Measurements from ENCODE around the gene ERC2.

The ERC2 gene

DNA sequence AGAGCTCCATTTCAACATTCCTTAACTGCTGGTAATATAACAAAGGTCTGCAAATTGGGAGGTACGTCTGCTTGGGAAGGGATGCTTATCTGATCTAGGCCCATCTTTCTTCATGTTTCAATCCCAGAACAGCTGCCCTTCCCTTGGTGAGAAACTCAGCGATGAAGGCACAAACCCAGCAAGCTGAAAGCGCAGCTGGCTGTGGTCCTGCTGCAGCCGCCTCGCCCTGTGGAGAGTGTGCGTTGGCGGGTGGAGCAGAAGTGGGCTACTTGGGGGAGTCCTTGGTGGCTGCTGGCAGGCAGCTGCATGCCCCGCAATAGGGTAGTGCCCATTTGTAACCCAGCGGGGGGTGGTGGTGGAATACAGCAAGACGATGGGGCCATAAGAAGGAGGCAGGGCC, 820.6 kb downstream of the ERC2 start:
- DNase-seq (ENCODE audit: low spot score) (no peak), ATAC-seq (ENCODE audit: low read depth) (no peak)
- Histone ChIP-seq H3K4me3 (ENCODE audit: severe bottlenecking) (no peak overlapping the region), H3K27ac (ENCODE audit: poor library complexity, severe bottlenecking) (no peak overlapping the region), H3K4me1 (ENCODE audit: insufficient read depth, poor library complexity, severe bottlenecking) (no peaks in the 10 kb centered on the region), H3K36me3 (ENCODE audit: low read depth) (no peaks in the 10 kb centered on the region), H3K27me3 (ENCODE audit: insufficient read depth, poor library complexity, severe bottlenecking) (peaks cover 6% of the 10 kb centered on the region), H3K9me3 (ENCODE audit: severe bottlenecking) (no peaks in the 10 kb centered on the region)
- no peak for TF ChIP-seq CTCF (IDR thresholded peaks at IDR 0.05; ENCODE audit: poor library complexity, severe bottlenecking)

DNA sequence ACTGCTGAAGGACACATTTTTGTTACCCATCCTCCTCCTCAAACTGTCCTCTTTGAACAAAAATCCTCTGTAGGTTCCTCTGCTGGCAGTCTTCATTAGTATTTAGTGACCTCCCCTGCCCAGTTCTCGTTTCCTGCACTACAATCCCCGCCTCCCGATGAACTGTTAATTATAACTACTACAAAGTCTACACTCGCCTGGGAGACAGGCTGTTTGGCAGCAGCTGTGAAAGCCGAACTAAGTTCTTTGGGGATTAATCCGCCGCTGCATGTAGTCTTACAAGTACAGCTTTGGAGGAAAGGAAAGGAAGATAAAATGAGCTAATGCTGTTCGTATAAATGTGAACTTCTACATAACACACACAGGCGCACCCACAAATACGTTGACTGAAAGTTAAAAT, 821.2 kb downstream of the ERC2 start:
- Histone ChIP-seq H3K4me3 (ENCODE audit: severe bottlenecking) (no peak overlapping the region), H3K27ac (ENCODE audit: poor library complexity, severe bottlenecking) (no peak overlapping the region), H3K9me3 (ENCODE audit: severe bottlenecking) (no peaks in the 10 kb centered on the region), H3K27me3 (ENCODE audit: insufficient read depth, poor library complexity, severe bottlenecking) (peaks cover 6% of the 10 kb centered on the region), H3K4me1 (ENCODE audit: insufficient read depth, poor library complexity, severe bottlenecking) (no peaks in the 10 kb centered on the region), H3K36me3 (ENCODE audit: low read depth) (no peaks in the 10 kb centered on the region)
- DNase-seq (ENCODE audit: low spot score) (no peak), ATAC-seq (ENCODE audit: low read depth) (no peak)
- no peak for TF ChIP-seq CTCF (IDR thresholded peaks at IDR 0.05; ENCODE audit: poor library complexity, severe bottlenecking)

DNA sequence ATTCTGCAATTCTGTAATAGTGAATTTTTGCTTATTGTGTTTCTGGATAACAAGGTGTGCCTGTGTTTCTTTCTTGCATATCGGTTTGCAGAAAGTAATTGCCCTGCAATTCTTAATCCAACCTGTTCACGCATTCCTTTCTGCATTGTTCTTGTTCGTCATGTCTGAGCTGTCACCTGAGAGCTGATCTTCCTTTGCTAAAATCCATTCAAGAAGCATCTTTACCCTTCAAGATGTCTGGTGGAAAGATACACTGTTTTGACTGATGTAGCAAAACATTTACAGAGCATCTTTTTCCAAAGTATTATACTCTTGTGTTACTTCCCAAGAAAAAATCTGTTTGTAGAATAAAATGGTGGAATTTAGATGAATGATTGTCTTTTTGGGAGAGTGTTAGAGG, 822.1 kb downstream of the ERC2 start:
- H3K27ac ChIP-seq (ENCODE audit: poor library complexity, severe bottlenecking): no peak overlapping the region
- no peaks in the 10 kb centered on the region for H3K4me1 ChIP-seq (ENCODE audit: insufficient read depth, poor library complexity, severe bottlenecking)
- no peaks in the 10 kb centered on the region for H3K9me3 ChIP-seq (ENCODE audit: severe bottlenecking)
- no peaks in the 10 kb centered on the region for H3K36me3 ChIP-seq (ENCODE audit: low read depth)
- ATAC-seq (ENCODE audit: low read depth): no peak
- no peak for DNase-seq (ENCODE audit: low spot score)
- no peak overlapping the region for H3K4me3 ChIP-seq (ENCODE audit: severe bottlenecking)
- TF ChIP-seq CTCF (IDR thresholded peaks at IDR 0.05; ENCODE audit: poor library complexity, severe bottlenecking): no peak
- H3K27me3 ChIP-seq (ENCODE audit: insufficient read depth, poor library complexity, severe bottlenecking): peaks cover 6% of the 10 kb centered on the region

GRCh38 chr3:55645422-55645821, 822.8 kb downstream of the ERC2 start:
- H3K4me1 ChIP-seq (ENCODE audit: insufficient read depth, poor library complexity, severe bottlenecking): no peaks in the 10 kb centered on the region
- ATAC-seq (ENCODE audit: low read depth) (no peak), DNase-seq (ENCODE audit: low spot score) (no peak)
- H3K36me3 ChIP-seq (ENCODE audit: low read depth): no peaks in the 10 kb centered on the region
- H3K27me3 ChIP-seq (ENCODE audit: insufficient read depth, poor library complexity, severe bottlenecking): peaks cover 6% of the 10 kb centered on the region
- H3K4me3 ChIP-seq (ENCODE audit: severe bottlenecking): no peak overlapping the region
- H3K9me3 ChIP-seq (ENCODE audit: severe bottlenecking): no peaks in the 10 kb centered on the region
- H3K27ac ChIP-seq (ENCODE audit: poor library complexity, severe bottlenecking): no peak overlapping the region
- no peak for TF ChIP-seq CTCF (IDR thresholded peaks at IDR 0.05; ENCODE audit: poor library complexity, severe bottlenecking)

DNA sequence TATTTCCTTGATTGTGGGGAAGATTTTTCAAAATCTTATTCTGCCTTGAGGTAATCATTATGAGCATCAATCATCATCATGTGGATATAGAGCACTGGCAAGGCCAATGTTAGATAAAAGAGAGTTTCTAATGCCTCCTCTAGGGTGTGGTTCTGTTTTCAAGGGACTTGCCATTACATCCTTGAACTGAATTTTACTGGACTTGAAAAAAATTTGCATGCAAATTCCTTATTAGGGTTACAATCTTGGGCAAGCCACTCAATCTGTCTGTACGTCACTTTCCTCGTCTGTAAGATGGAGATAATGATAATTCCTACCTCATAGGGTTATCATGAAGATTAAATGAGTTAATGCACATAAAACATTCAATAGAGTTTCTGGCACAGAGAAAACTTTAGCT, 825.0 kb downstream of the ERC2 start:
- TF ChIP-seq CTCF (IDR thresholded peaks at IDR 0.05; ENCODE audit: poor library complexity, severe bottlenecking): no peak

More for the DNA sequence above, 825.0 kb downstream of the ERC2 start:
- no peak overlapping the region for H3K27ac ChIP-seq (ENCODE audit: poor library complexity, severe bottlenecking)
- DNase-seq (ENCODE audit: low spot score): no peak
- no peak overlapping the region for H3K4me3 ChIP-seq (ENCODE audit: severe bottlenecking)
- peaks cover 6% of the 10 kb centered on the region for H3K27me3 ChIP-seq (ENCODE audit: insufficient read depth, poor library complexity, severe bottlenecking)
- no peak for ATAC-seq (ENCODE audit: low read depth)
- H3K36me3 ChIP-seq (ENCODE audit: low read depth): no peaks in the 10 kb centered on the region
- H3K4me1 ChIP-seq (ENCODE audit: insufficient read depth, poor library complexity, severe bottlenecking): no peaks in the 10 kb centered on the region
- no peaks in the 10 kb centered on the region for H3K9me3 ChIP-seq (ENCODE audit: severe bottlenecking)

Measured in RWPE2 (cell line).